Measurements from ENCODE around the gene ACAT2. TPM values are rescaled to one million over a fixed set of nuclear protein-coding genes. Genes with fewer than 3 reads are reported as not detected.
"Not testable (repeated sequence)": the region's sequence is repeated elsewhere in the genome, so short reads cannot be mapped to it uniquely, and the experiment has no call there.

Gene ACAT2
- total RNA-seq, 1 donor from 2014 or later = 83.6 TPM

GRCh38 chr6:159809149-159809548 is 47.3 kb downstream of the ACAT2 start:
- no peak for DNase-seq (ENCODE audit: low read depth in 2 of 2)

GRCh38 chr6:159813781-159814180 is 51.9 kb downstream of the ACAT2 start:
- DNase-seq (ENCODE audit: low read depth in 2 of 2) = no peak

- DNase-seq (ENCODE audit: low read depth in 2 of 2) = no peak
Measured at GRCh38 chr6:159815410-159815809, 53.6 kb downstream of the ACAT2 start.

GRCh38 chr6:159816775-159817174 is 54.9 kb downstream of the ACAT2 start:
- not testable (repeated sequence) for DNase-seq (ENCODE audit: low read depth in 2 of 2)

- DNase-seq (ENCODE audit: low read depth in 2 of 2) = no peak
Measured at GRCh38 chr6:159817951-159818739, 56.3 kb downstream of the ACAT2 start.

- DNase-seq (ENCODE audit: low read depth in 2 of 2) = no peak
Measured at GRCh38 chr6:159819098-159819497, 57.3 kb downstream of the ACAT2 start.

GRCh38 chr6:159819932-159820640 is 58.2 kb downstream of the ACAT2 start:
- no peak for DNase-seq (ENCODE audit: low read depth in 2 of 2)

GRCh38 chr6:159821122-159821521 is 59.3 kb downstream of the ACAT2 start:
- no peak for DNase-seq (ENCODE audit: low read depth in 2 of 2)

- no peak for DNase-seq (ENCODE audit: low read depth in 2 of 2)
Measured at GRCh38 chr6:159821726-159822125, 59.9 kb downstream of the ACAT2 start.

- DNase-seq (ENCODE audit: low read depth in 2 of 2) = no peak
Measured at GRCh38 chr6:159823953-159824352, 62.1 kb downstream of the ACAT2 start.

GRCh38 chr6:159824690-159825089 is 62.8 kb downstream of the ACAT2 start:
- DNase-seq (ENCODE audit: low read depth in 2 of 2) = not testable (repeated sequence)

- DNase-seq (ENCODE audit: low read depth in 2 of 2) = no peak
Measured at GRCh38 chr6:159826004-159826403, 64.2 kb downstream of the ACAT2 start.

- no peak for DNase-seq (ENCODE audit: low read depth in 2 of 2)
Measured at GRCh38 chr6:159826968-159827647, 65.3 kb downstream of the ACAT2 start.

GRCh38 chr6:159828074-159828473 is 66.2 kb downstream of the ACAT2 start:
- no peak for DNase-seq (ENCODE audit: low read depth in 2 of 2)

Other genes starting within 250 kb of the ACAT2 start
- gene SOD2, start 68.8 kb upstream of the ACAT2 start, total RNA-seq = 206 and 419 TPM in 2 replicates
- 69.2 and 79.5 TPM in 2 replicates for gene WTAP, start 34.5 kb upstream of the ACAT2 start, total RNA-seq
- gene TCP1, start 27.6 kb downstream of the ACAT2 start, total RNA-seq = 296 and 341 TPM in 2 replicates
- 48.9 and 63.0 TPM in 2 replicates for gene MRPL18, start 28.4 kb downstream of the ACAT2 start, total RNA-seq
- not detected in 2 replicates for gene PNLDC1, start 38.2 kb downstream of the ACAT2 start, total RNA-seq
- not detected in 2 replicates for gene MAS1, start 128.9 kb downstream of the ACAT2 start, total RNA-seq
- 81.4 and 120 TPM in 2 replicates for gene IGF2R, start 207.0 kb downstream of the ACAT2 start, total RNA-seq